SK-N-SH (cell line): ENCODE measurements around the gene NUDT10.

Experiments
- CTCF ChIP-seq: fragments of 200-600 bp; sonication (generic); IDR thresholded peaks from 2 replicates; pipeline ENCODE4 v1.6.1; 2017; ENCODE audit warnings: antibody characterized with exemption, mild to moderate bottlenecking, moderate library complexity
- REST ChIP-seq: IDR thresholded peaks from 2 replicates; pipeline ENCODE4 v1.6.1; 2012; ENCODE audit warnings: mild to moderate bottlenecking, low read depth, low read length, moderate library complexity
- USF2 ChIP-seq: fragments of 150-350 bp; IDR thresholded peaks from 2 replicates; pipeline ENCODE4 v1.6.1; 2017; ENCODE audit warnings: antibody characterized with exemption, low read length, low read depth, borderline replicate concordance

- TF ChIP-seq USF2 = no peak
- TF ChIP-seq CTCF = no peak
- no peak for TF ChIP-seq REST
These were observed 16.4 kb upstream of the NUDT10 start for GRCh38 chrX:51316271-51316670.
